K562 (cell line): Measurements from ENCODE around the gene EFNA2. TPM values are rescaled to one million over a fixed set of nuclear protein-coding genes. Genes with fewer than 3 reads are reported as not detected.

ENCODE experiments used
- ATAC-seq: fragments of 200-7000 bp; cut with Tn5 transposase; 3 replicates; pipeline ENCODE4 v1.9.1; 2020; ENCODE audit warnings: moderate library complexity
- BruUV-seq: library from RNA; stranded (reverse); fragments of 400-500 nt; replicated peaks from 2 replicates; lab custom pipeline; 2021; lab: Mats Ljungman, UMichigan
- CTCF ChIA-PET: fragments of 300-600 bp; formaldehyde crosslinking; extraction: SDS; loops from one replicate; lab custom pipeline; 2021; ENCODE audit warnings: low intra/inter-chr PET ratio; lab: Yijun Ruan, JAX
- POLR2A ChIA-PET: fragments of 300-600, 350-650 bp; sonication (Branson Sonifier 250); formaldehyde crosslinking; extraction: SDS; loops from one replicate; lab custom pipeline; 2021; ENCODE audit warnings: antibody characterized with exemption, inconsistent platforms; lab: Yijun Ruan, JAX
- DNase-seq, 4 experiments: peaks; one replicate each; pipeline versions ENCODE4 v3.0.0 to v3.0.0-alpha.2; 2011 to 2018; ENCODE audit warnings: low spot score in 3 of 4, mixed read lengths in 3 of 4; ENCODE audit errors: extremely low read depth in 1 of 4
- FAIRE-seq: peaks from 2 replicates; lab custom pipeline; 2011; peaks lifted over from hg19 to GRCh38; lab: Jason Lieb, UNC
- H2AFZ ChIP-seq: 2 replicates; pipeline ENCODE4 v1.6.0; 2011; ENCODE audit warnings: low read depth, low read length, control low read depth, inconsistent platforms
- H3K27ac ChIP-seq: fragments of 200-600 bp; 3 replicates; pipeline ENCODE4 v1.8.0; 2011; ENCODE audit warnings: low read depth, mild to moderate bottlenecking, control low read depth, inconsistent platforms, low read length, moderate library complexity, mixed read lengths; ENCODE audit errors: extremely low read depth
- H3K27me3 ChIP-seq, 2 experiments: fragments of 300-600 bp in 1 of 2; 2 replicates in 1 of 2; 3 replicates in 1 of 2; pipeline versions ENCODE4 v1.6.0 to v1.8.0; 2011; ENCODE audit warnings: inconsistent platforms in 2 of 2, low read length in 2 of 2, mild to moderate bottlenecking in 1 of 2, mixed read lengths in 1 of 2, moderate library complexity in 1 of 2; ENCODE audit not compliant: control insufficient read depth in 2 of 2, insufficient read depth in 2 of 2
- H3K36me3 ChIP-seq: fragments of 300-600 bp; 3 replicates; pipeline ENCODE4 v1.8.0; 2011; ENCODE audit warnings: mild to moderate bottlenecking, low read length, inconsistent platforms; ENCODE audit not compliant: control insufficient read depth, insufficient read depth
- H3K4me1 ChIP-seq, 2 experiments: fragments of 200-600 bp in 1 of 2; replicated peaks in 1 of 2; 2 replicates in 1 of 2; 3 replicates in 1 of 2; pipeline versions ENCODE4 v1.5.1 to v1.8.0; 2011; ENCODE audit warnings: inconsistent platforms in 2 of 2, low read length in 2 of 2, mild to moderate bottlenecking in 1 of 2, mixed read lengths in 1 of 2, moderate library complexity in 1 of 2; ENCODE audit not compliant: control insufficient read depth in 2 of 2, insufficient read depth in 2 of 2
- H3K4me2 ChIP-seq: 2 replicates; pipeline ENCODE4 v1.6.1; 2011; ENCODE audit warnings: low read length, control low read depth, inconsistent platforms, mixed read lengths; ENCODE audit not compliant: insufficient read depth
- H3K4me3 ChIP-seq: fragments of 200-600 bp; sonication (generic), shearing (Covaris generic); 2 replicates; pipeline ENCODE4 v1.5.1; 2016; ENCODE audit warnings: control low read depth, inconsistent platforms
- H3K79me2 ChIP-seq: fragments of 200-600 bp; 3 replicates; pipeline ENCODE4 v1.8.0; 2011; ENCODE audit warnings: low read length, inconsistent platforms; ENCODE audit not compliant: control insufficient read depth, insufficient read depth
- H3K9ac ChIP-seq, 2 experiments: 2 replicates each; pipeline versions ENCODE4 v1.6.0 to v1.6.1; 2011; ENCODE audit warnings: low read depth in 2 of 2, low read length in 2 of 2, control low read depth in 1 of 2, inconsistent platforms in 1 of 2, mild to moderate bottlenecking in 1 of 2, mixed read lengths in 1 of 2; ENCODE audit not compliant: insufficient read depth in 1 of 2
- H3K9me1 ChIP-seq: one replicate; pipeline ENCODE4 v1.6.0; 2011; ENCODE audit warnings: inconsistent platforms, mild to moderate bottlenecking, low read length, moderate library complexity; ENCODE audit not compliant: control insufficient read depth, insufficient read depth
- H3K9me3 ChIP-seq: replicated peaks from 2 replicates; pipeline ENCODE4 v1.5.1; 2011; ENCODE audit warnings: low read depth, low read length, inconsistent platforms; ENCODE audit not compliant: control insufficient read depth, insufficient read depth
- H4K20me1 ChIP-seq: replicated peaks from 2 replicates; pipeline ENCODE4 v1.6.1; 2011; ENCODE audit warnings: low read length, inconsistent platforms, mixed read lengths; ENCODE audit not compliant: control insufficient read depth, insufficient read depth
- BCOR ChIP-seq: fragments of 450-650 bp; IDR thresholded peaks from 2 replicates; pipeline ENCODE4 v1.6.1; 2016
- HDGF ChIP-seq: fragments of 450-650 bp; IDR thresholded peaks from 2 replicates; pipeline ENCODE4 v1.6.1; 2016
- whole genome bisulfite sequencing: fragments of 100-300 bp; shearing (Covaris generic); methylation state at CpG from one replicate; pipeline ENCODE4 v1.1.6; 2016; ENCODE audit warnings: low coverage, mixed read lengths; ENCODE audit not compliant: insufficient coverage; ENCODE audit errors: missing lambda C conversion rate; 5-methylcytosine and 5-hydroxymethylcytosine counted together
- in situ Hi-C: fragments of 300-500 bp; cut with MboI; formaldehyde crosslinking; loops from 4 replicates; pipeline ENCODE4 v1.15.0; 2018; ENCODE audit warnings: inconsistent platforms, mixed read lengths
- intact Hi-C: fragments of 100-400 bp; cut with micrococcal nuclease; formaldehyde crosslinking; loops from 2 replicates; pipeline ENCODE4 v1.14.2; 2022
- polyA plus RNA-seq, 8 experiments: library from polyadenylated mRNA; depleted of rRNA in 4 of 8; stranded (reverse) in 5 of 8; unstranded in 3 of 8; fragments of >200 nt; fragmentation: Nextera tagmentation in 2 of 8; fragmentation: Illumina TruSeq in 1 of 8; extraction: Ambion mirVana in 2 of 8; extraction: Trizol in 1 of 8; gene quantifications; 2 replicates each; pipeline versions ENCODE4 v1.2.1 to v1.2.3, GENCODE V29; 2011 to 2014; ENCODE audit warnings: inconsistent platforms in 1 of 8, missing spikeins in 1 of 8
- total RNA-seq, 7 experiments: library from RNA; depleted of rRNA in 6 of 7; stranded (reverse); fragments of >200 nt in 6 of 7; fragmentation: Illumina TruSeq in 2 of 7; extraction: Trizol in 2 of 7; gene quantifications; 2 replicates each; pipeline versions ENCODE4 v1.2.1 to v1.2.3, GENCODE V29; 2011 to 2021; ENCODE audit warnings: low replicate concordance in 1 of 7
- TF ChIP-seq, protein P1 (sequence below): sonication (generic); formaldehyde crosslinking; IDR thresholded peaks from 2 replicates; pipeline ENCODE4 v1.8.1; 2023; ENCODE audit warnings: mild to moderate bottlenecking, missing genetic modification reagents
- TF ChIP-seq, protein P2 (sequence below), 2 experiments: IDR thresholded peaks; 2 replicates each; pipeline ENCODE4 v1.6.1; 2011; ENCODE audit warnings: borderline replicate concordance in 1 of 2, control low read depth in 1 of 2, low read depth in 1 of 2, low read length in 1 of 2, mild to moderate bottlenecking in 1 of 2, mixed read lengths in 1 of 2, moderate library complexity in 1 of 2; ENCODE audit not compliant: insufficient read depth in 1 of 2, insufficient read length in 1 of 2, poor library complexity in 1 of 2, severe bottlenecking in 1 of 2; ENCODE audit errors: extremely low read depth in 1 of 2

EFNA2 gene
- total and polyA plus RNA-seq, 9 of the 15 experiments (the other 6 are each of a cell fraction or from before 2014, with no cell fraction given): 0.11 to 0.44 (median 0.15) TPM; not detected in 6

DNA sequence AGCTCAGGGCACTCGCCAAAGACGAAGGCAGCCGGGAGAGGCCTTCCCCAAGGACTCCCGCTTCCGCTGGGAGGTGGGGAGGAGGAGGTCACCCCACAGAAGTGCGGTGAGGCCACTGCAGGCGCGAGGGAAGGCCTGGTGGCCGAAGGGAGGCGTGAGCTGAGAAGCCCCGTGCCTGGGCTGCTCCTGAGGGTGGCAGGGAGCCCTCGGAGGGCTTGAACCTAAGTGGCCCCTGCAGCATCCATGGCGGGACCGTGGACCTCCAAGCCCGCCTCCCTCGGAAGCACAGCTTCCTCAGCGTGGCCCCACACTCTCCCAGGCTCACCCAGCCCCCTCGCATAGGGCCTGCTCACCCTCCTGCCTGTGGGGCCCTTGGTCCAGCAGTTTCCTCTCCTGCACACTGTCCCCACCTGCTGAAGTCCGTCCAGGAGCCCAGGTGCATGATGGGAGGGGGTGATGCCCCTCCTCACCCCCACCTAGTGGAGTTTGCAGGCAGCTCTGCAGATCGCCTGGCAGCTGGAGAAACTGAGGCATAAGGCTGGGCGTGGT lies 25.9 kb downstream of the EFNA2 start:
- ChIA-PET CTCF (no interaction called here), POLR2A (interaction anchor here (0.6 kb wide), 1 partner anchor 123 kb away, joined by 3 read pairs; no protein-coding TSS in a partner anchor)
- H3K4me2 ChIP-seq: no peak overlapping the region
- H3K36me3 ChIP-seq: no peaks in the 10 kb centered on the region
- WGBS: 51% methylated on average over 17 of the region's 21 CpGs
- peaks cover 6 to 85% of the 10 kb centered on the region in 2 experiments for H3K4me1 ChIP-seq
- DNase-seq (no peak), FAIRE-seq (no peak), ATAC-seq (no peak)
- H3K27ac ChIP-seq: no peak overlapping the region
- H3K9me3 ChIP-seq: no peaks in the 10 kb centered on the region
- H3K9ac ChIP-seq: no peak overlapping the region; a peak in 1 of 4 replicates
- H3K27me3 ChIP-seq: no peaks in the 10 kb centered on the region
- H3K9me1 ChIP-seq: no peaks in the 10 kb centered on the region
- intact Hi-C loops (no loop called here), in situ Hi-C loops (no loop called here)
- no TSS peak for BruUV-seq
- peaks cover 16% of the 10 kb centered on the region; the same call in 2 of the 3 replicates for H3K79me2 ChIP-seq
- H4K20me1 ChIP-seq: peaks cover 8% of the 10 kb centered on the region; the same call in 1 of the 2 replicates
- no peak overlapping the region for H2AFZ ChIP-seq
- no peak overlapping the region for H3K4me3 ChIP-seq
- peak; percentile 12; the same call in 1 of the 2 replicates for TF ChIP-seq BCOR
- TF ChIP-seq, protein P1, sequence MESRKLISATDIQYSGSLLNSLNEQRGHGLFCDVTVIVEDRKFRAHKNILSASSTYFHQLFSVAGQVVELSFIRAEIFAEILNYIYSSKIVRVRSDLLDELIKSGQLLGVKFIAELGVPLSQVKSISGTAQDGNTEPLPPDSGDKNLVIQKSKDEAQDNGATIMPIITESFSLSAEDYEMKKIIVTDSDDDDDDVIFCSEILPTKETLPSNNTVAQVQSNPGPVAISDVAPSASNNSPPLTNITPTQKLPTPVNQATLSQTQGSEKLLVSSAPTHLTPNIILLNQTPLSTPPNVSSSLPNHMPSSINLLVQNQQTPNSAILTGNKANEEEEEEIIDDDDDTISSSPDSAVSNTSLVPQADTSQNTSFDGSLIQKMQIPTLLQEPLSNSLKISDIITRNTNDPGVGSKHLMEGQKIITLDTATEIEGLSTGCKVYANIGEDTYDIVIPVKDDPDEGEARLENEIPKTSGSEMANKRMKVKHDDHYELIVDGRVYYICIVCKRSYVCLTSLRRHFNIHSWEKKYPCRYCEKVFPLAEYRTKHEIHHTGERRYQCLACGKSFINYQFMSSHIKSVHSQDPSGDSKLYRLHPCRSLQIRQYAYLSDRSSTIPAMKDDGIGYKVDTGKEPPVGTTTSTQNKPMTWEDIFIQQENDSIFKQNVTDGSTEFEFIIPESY (CRISPR knock-in tag): peak; percentile 76
- TF ChIP-seq, protein P2, sequence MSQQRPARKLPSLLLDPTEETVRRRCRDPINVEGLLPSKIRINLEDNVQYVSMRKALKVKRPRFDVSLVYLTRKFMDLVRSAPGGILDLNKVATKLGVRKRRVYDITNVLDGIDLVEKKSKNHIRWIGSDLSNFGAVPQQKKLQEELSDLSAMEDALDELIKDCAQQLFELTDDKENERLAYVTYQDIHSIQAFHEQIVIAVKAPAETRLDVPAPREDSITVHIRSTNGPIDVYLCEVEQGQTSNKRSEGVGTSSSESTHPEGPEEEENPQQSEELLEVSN (IDR thresholded peaks at IDR 0.05; ENCODE audit: borderline replicate concordance in 1 of 2, extremely low read depth in 1 of 2, insufficient read depth in 1 of 2, insufficient read length in 1 of 2, low read depth in 1 of 2, low read length in 1 of 2, poor library complexity in 1 of 2, severe bottlenecking in 1 of 2): peak in 1 of 2 experiments; percentile 15
- TF ChIP-seq HDGF: no peak
